H1 (cell line): Measurements from ENCODE around the gene TMEM225B. TPM values are rescaled to one million over a fixed set of nuclear protein-coding genes. Genes with fewer than 3 reads are reported as not detected.

ENCODE experiments used
- CBX5 ChIP-seq: fragments of 300-800, 300-1000 bp; sonication (generic); IDR thresholded peaks from 2 replicates; pipeline ENCODE4 v1.7.1; 2016; ENCODE audit warnings: antibody characterized with exemption, low read length, low read depth
- CREB1 ChIP-seq: IDR thresholded peaks from 2 replicates; pipeline ENCODE4 v1.6.1; 2012; ENCODE audit warnings: inconsistent platforms
- RAD21 ChIP-seq, 2 experiments: IDR thresholded peaks in 1 of 2; conservative IDR thresholded peaks in 1 of 2; 2 replicates each; pipeline ENCODE4 v1.6.1; 2011; ENCODE audit warnings: low read depth in 2 of 2, low read length in 2 of 2, improper control_type of control experiment in 1 of 2, inconsistent platforms in 1 of 2, mild to moderate bottlenecking in 1 of 2, moderate library complexity in 1 of 2
- ZNF274 ChIP-seq: IDR thresholded peaks from 2 replicates; pipeline ENCODE4 v1.7.0; 2012; ENCODE audit warnings: low read length, borderline replicate concordance; ENCODE audit errors: extremely low read depth
- polyA plus RNA-seq, 7 experiments: library from polyadenylated mRNA; depleted of rRNA in 3 of 7; stranded (reverse) in 5 of 7; unstranded in 2 of 7; fragments of >200 nt in 5 of 7; fragments of 200-250 nt in 2 of 7; gene quantifications; 1 replicate in 5 of 7; 2 replicates in 1 of 7; 4 replicates in 1 of 7; pipeline versions ENCODE4 v1.2.1 to v1.2.3, GENCODE V29; 2011 to 2013; ENCODE audit warnings: missing spikeins in 2 of 7, mixed read lengths in 2 of 7
- total RNA-seq: library from RNA; stranded (reverse); fragmentation: NEBNext Ultra II Directional; extraction: Animal tissue kit (Norgen Biotek cat#: 25700); gene quantifications from 2 replicates; pipeline ENCODE4 v1.2.1, GENCODE V29; 2021

Gene TMEM225B
- total and polyA plus RNA-seq, 2 of the 8 experiments (the other 6 are each of a cell fraction or from before 2014, with no cell fraction given) = 0.68 TPM; not detected in 1

DNA sequence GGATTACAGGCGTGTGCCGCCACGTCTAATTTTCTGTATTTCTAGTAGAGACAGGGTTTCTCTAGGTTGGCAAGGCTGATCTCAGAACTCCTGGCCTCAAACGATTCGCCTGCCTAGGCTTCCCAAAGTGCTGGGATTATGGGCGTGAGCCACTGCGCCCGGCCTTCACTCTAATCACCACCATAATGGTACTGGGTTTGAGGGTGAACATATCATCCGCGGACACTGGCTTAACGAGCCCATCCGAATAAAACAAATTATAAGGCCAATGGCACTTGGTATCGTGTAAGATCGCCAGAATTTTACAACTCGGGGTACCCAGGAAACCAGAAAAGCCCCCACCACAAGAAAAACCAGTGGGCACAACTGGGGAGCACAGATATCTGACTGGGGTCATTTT is 46.7 kb upstream of the TMEM225B start (continued):
- no peak for TF ChIP-seq RAD21 (IDR thresholded peaks at IDR 0.05 in 1 of 2, conservative IDR thresholded peaks at IDR 0.05 in 1 of 2; ENCODE audit: low read depth in 2 of 2, low read length in 2 of 2)
- no peak for TF ChIP-seq CREB1
- no peak for TF ChIP-seq CBX5
- no peak for TF ChIP-seq ZNF274
